Tibial nerve (tissue), 4 donors: ENCODE results near the gene POMGNT2. TPM values are rescaled to one million over a fixed set of nuclear protein-coding genes. Genes with fewer than 3 reads are reported as not detected.
"Not testable (repeated sequence)": the region's sequence is repeated elsewhere in the genome, so short reads cannot be mapped to it uniquely, and the experiment has no call there.

Source experiments
- DNase-seq, 2 donors: peaks; one replicate each; pipeline ENCODE4 v3.0.0-alpha.2; 2019; ENCODE audit warnings: low spot score in 2 of 2
- H3K27ac ChIP-seq, 4 donors: fragments of 200-600 bp; sonication (generic) in 3 of 4; one replicate each; pipeline ENCODE4 v1.5.1; 2017 to 2019; ENCODE audit warnings: mild to moderate bottlenecking in 1 of 4
- H3K27me3 ChIP-seq, 2 donors: fragments of 200-600 bp; sonication (generic) in 1 of 2; one replicate each; pipeline versions ENCODE4 v1.5.1 to v1.6.0; 2017 to 2019
- H3K36me3 ChIP-seq, 3 donors: fragments of 200-600 bp; sonication (generic); one replicate each; pipeline ENCODE4 v1.5.1; 2018 to 2019
- H3K4me1 ChIP-seq, 4 donors: fragments of 200-600 bp; sonication (generic) in 3 of 4; one replicate each; pipeline ENCODE4 v1.5.1; 2017 to 2019
- H3K4me3 ChIP-seq, 4 donors: fragments of 200-600 bp; sonication (generic) in 3 of 4; one replicate each; pipeline ENCODE4 v1.5.1; 2017 to 2019; ENCODE audit warnings: mild to moderate bottlenecking in 1 of 4, moderate library complexity in 1 of 4
- H3K9me3 ChIP-seq, 4 donors: fragments of 200-600 bp; sonication (generic) in 3 of 4; one replicate each; pipeline ENCODE4 v1.5.1; 2017 to 2019
- EP300 ChIP-seq, 2 donors: sonication (generic); formaldehyde crosslinking; IDR thresholded peaks; one replicate each; pipeline ENCODE4 v1.6.1; 2017; ENCODE audit warnings: antibody characterized with exemption in 2 of 2, mild to moderate bottlenecking in 1 of 2
- POLR2A ChIP-seq, 2 donors: fragments of 450-650 bp; IDR thresholded peaks; one replicate each; pipeline ENCODE4 v1.6.1; 2017; ENCODE audit warnings: antibody characterized with exemption in 2 of 2, mild to moderate bottlenecking in 2 of 2, moderate library complexity in 2 of 2
- WGBS, 2 donors: methylation state at CpG; one replicate each; pipeline ENCODE4 v1.1.5; 2018; 5-methylcytosine and 5-hydroxymethylcytosine counted together
- total RNA-seq, 4 donors: library from RNA; depleted of rRNA; stranded (reverse); fragments of >200 nt; gene quantifications; one replicate each; pipeline ENCODE4 v1.1.0, GENCODE V29; 2016
- TF ChIP-seq, protein P1 (sequence below), 5 experiments: fragments of 200-600 bp in 3 of 5; fragments of 450-650 bp in 2 of 5; sonication (generic) in 3 of 5; IDR thresholded peaks; one replicate each; pipeline ENCODE4 v1.5.1; 2016 to 2019; ENCODE audit warnings: antibody characterized with exemption in 5 of 5, mild to moderate bottlenecking in 3 of 5, moderate library complexity in 2 of 5

The POMGNT2 gene
- total RNA-seq, 4 donors from 2014 or later: 22.2 to 39.4 (median 27.8) TPM

DNA sequence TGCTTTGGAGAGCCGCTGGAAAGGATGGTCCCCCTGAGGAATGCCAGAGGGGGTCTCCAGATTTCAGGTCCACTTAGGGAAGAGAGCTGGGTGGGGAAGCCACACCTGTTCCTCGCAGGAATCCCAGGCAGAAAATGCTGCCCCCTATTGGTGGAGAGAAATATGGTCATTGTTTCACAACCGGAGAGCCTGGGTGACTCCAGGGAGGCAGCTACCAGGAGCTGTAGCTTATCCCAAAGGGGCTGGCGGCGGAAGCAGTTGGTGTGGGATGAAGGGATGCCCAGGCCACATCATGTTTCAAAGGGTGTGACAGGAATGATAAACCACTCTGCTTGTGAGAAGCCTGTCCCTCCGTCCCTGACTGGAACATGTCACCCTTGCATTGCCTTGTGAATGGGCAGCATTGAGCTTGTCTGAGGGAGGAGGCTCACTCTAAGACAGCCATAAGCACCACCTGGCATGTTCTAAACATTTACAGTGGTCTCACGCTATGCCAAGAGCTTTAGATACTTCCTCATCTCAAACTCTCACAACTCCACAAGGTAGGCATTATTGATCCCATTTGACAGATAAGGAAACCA, 34.5 kb downstream of the POMGNT2 start:
- no peak overlapping the region for H3K27ac ChIP-seq
- no peaks in the 10 kb centered on the region for H3K36me3 ChIP-seq
- no peak for DNase-seq
- WGBS, 2 donors: 55 to 71% methylated on average over 7 of the region's 7 CpGs
- H3K9me3 ChIP-seq: peaks cover 0 to 17% (median 0%) of the 10 kb centered on the region in 4 donors
- no peaks in the 10 kb centered on the region for H3K27me3 ChIP-seq
- no peak for TF ChIP-seq EP300 (IDR thresholded peaks at IDR 0.05)
- no peak for TF ChIP-seq POLR2A (IDR thresholded peaks at IDR 0.05)
- TF ChIP-seq, protein P1, sequence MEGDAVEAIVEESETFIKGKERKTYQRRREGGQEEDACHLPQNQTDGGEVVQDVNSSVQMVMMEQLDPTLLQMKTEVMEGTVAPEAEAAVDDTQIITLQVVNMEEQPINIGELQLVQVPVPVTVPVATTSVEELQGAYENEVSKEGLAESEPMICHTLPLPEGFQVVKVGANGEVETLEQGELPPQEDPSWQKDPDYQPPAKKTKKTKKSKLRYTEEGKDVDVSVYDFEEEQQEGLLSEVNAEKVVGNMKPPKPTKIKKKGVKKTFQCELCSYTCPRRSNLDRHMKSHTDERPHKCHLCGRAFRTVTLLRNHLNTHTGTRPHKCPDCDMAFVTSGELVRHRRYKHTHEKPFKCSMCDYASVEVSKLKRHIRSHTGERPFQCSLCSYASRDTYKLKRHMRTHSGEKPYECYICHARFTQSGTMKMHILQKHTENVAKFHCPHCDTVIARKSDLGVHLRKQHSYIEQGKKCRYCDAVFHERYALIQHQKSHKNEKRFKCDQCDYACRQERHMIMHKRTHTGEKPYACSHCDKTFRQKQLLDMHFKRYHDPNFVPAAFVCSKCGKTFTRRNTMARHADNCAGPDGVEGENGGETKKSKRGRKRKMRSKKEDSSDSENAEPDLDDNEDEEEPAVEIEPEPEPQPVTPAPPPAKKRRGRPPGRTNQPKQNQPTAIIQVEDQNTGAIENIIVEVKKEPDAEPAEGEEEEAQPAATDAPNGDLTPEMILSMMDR (IDR thresholded peaks at IDR 0.05): peak in 1 of 5 experiments; percentile 16
- H3K4me3 ChIP-seq: no peak overlapping the region
- H3K4me1 ChIP-seq: peaks cover 0 to 8% (median 0%) of the 10 kb centered on the region in 4 donors

DNA sequence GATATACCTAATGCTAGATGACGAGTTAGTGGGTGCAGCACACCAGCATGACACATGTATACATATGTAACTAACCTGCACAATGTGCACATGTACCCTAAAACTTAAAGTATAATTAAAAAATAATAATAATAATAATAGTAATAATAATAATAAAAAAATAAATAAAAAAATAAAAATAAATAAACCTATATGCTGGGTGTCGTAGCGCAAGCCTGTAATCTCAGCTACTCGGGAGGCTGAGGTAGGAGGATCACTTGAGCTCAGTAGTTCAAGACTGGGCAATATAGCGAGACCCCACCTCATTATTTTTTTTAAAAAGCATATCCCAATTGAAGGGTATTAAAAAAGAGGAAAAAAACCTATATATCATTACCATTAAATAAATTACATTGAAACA, 35.2 kb downstream of the POMGNT2 start:
- WGBS, 2 donors: 92 to 97% methylated on average over 4 to 5 of the region's 5 CpGs
- not testable (repeated sequence) for H3K4me1 ChIP-seq, H3K27ac ChIP-seq

DNA sequence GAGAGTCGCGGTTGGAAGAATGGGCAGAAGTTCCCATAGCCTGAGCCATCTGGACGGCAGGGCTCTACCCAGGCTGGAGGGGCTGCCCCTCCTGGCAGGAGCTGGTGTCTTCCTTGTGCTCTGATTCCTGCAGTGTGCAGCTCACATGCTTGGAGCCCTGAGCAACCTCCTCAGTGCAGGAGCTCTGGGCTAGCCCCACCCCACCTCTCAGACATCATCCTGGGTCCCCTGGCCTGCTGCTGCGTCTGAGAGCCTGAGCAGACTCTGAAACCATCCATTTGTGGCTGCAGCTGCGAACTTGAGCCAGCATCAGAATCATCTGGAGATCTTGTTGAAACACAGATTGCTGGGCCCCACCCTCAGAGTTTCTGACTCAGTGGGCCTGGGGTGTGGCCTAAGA, 42.8 kb downstream of the POMGNT2 start:
- H3K36me3 ChIP-seq: peaks cover 0 to 57% (median 0%) of the 10 kb centered on the region in 3 donors
- peaks cover 0 to 53% (median 0%) of the 10 kb centered on the region in 4 donors for H3K9me3 ChIP-seq
- peak in 1 of 2 donors; percentile 3 for DNase-seq
- H3K27me3 ChIP-seq: no peaks in the 10 kb centered on the region
- 78 to 96% methylated on average over 3 to 5 of the region's 5 CpGs for WGBS, 2 donors
- no peak overlapping the region for H3K4me3 ChIP-seq
- no peaks in the 10 kb centered on the region for H3K4me1 ChIP-seq
- no peak overlapping the region for H3K27ac ChIP-seq
- TF ChIP-seq, protein P1 (IDR thresholded peaks at IDR 0.05): no peak
- TF ChIP-seq EP300 (IDR thresholded peaks at IDR 0.05) (no peak), POLR2A (IDR thresholded peaks at IDR 0.05) (no peak)

More for the DNA sequence above, 35.2 kb downstream of the POMGNT2 start:
- not testable (repeated sequence) for H3K4me3 ChIP-seq, H3K27me3 ChIP-seq, DNase-seq, H3K36me3 ChIP-seq
- H3K9me3 ChIP-seq: peaks cover 0 to 17% (median 0%) of the 10 kb centered on the region in 4 donors

DNA sequence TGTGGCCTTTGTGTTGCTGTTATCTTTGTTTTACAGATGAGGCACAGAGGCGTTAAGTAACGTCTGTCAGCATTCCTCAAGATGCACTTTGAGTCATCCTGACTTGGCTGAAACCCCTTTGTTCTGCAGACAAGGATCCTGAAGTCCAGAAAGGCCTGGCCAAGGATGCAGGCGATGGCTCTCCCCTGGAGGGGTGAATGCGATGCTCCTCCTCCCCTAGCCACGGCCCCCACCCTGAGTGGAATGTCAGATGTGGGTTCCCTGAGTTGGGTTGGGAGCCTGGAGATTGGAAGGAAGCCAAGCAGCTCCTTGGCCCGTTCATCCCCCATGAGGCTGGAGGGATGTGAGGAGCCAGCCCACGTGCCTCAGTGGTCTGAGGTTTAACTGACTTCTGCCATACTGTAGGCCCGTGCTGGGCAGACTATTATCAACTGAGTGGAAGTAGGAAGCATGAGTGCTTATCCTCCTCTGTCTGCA, 43.3 kb downstream of the POMGNT2 start:
- 69 to 73% methylated on average over 7 to 8 of the region's 8 CpGs for WGBS, 2 donors
- H3K27ac ChIP-seq: no peak overlapping the region
- H3K9me3 ChIP-seq: peaks cover 0 to 53% (median 0%) of the 10 kb centered on the region in 4 donors
- no peak overlapping the region for H3K4me3 ChIP-seq
- H3K36me3 ChIP-seq: peaks cover 0 to 58% (median 0%) of the 10 kb centered on the region in 3 donors
- H3K4me1 ChIP-seq: no peaks in the 10 kb centered on the region
- TF ChIP-seq, protein P1 (IDR thresholded peaks at IDR 0.05): no peak
- TF ChIP-seq EP300 (IDR thresholded peaks at IDR 0.05) (no peak), POLR2A (IDR thresholded peaks at IDR 0.05) (no peak)
- H3K27me3 ChIP-seq: no peaks in the 10 kb centered on the region
- DNase-seq: no peak

DNA sequence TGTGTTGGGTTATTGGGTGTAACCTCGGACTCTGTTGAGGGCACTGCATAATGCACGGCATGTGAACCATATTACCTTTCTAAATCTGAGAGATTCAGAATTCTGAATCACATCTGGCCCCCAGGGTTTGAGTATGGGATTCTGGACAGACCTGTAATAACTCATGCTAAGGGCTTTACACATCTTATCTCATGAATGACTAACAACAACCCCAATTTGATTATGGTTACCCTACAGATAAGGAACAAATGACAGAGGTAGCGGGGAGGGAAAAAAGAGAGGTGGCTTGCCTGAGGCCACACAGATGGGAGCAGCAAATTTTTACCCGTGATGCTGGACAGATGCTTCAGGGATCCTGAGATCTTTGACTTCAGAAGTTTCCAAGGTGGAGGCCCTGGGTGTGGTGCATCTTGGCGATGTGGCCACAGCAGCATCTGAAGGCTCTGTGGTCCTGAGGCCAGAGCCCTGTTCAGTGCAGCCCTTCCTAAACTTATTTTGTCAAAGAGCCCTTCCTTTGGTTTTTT, 43.8 kb downstream of the POMGNT2 start:
- Histone ChIP-seq H3K9me3 (peaks cover 0 to 53% (median 0%) of the 10 kb centered on the region in 4 donors), H3K4me1 (no peaks in the 10 kb centered on the region), H3K4me3 (no peak overlapping the region), H3K27me3 (no peaks in the 10 kb centered on the region), H3K36me3 (peaks cover 0 to 59% (median 0%) of the 10 kb centered on the region in 3 donors), H3K27ac (no peak overlapping the region)
- 88 to 94% methylated on average over 5 of the region's 5 CpGs for WGBS, 2 donors
- no peak for TF ChIP-seq EP300 (IDR thresholded peaks at IDR 0.05)
- TF ChIP-seq, protein P1 (IDR thresholded peaks at IDR 0.05): no peak
- no peak for TF ChIP-seq POLR2A (IDR thresholded peaks at IDR 0.05)
- DNase-seq: no peak
